Measurements from ENCODE around the gene SHC2.
A peak's percentile ranks its signal among the peaks of the same experiment; 100 is the strongest.

Gene SHC2, protein sequence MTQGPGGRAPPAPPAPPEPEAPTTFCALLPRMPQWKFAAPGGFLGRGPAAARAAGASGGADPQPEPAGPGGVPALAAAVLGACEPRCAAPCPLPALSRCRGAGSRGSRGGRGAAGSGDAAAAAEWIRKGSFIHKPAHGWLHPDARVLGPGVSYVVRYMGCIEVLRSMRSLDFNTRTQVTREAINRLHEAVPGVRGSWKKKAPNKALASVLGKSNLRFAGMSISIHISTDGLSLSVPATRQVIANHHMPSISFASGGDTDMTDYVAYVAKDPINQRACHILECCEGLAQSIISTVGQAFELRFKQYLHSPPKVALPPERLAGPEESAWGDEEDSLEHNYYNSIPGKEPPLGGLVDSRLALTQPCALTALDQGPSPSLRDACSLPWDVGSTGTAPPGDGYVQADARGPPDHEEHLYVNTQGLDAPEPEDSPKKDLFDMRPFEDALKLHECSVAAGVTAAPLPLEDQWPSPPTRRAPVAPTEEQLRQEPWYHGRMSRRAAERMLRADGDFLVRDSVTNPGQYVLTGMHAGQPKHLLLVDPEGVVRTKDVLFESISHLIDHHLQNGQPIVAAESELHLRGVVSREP

GRCh38 chr19:460877-461720, at the start of gene SHC2:
Gene SHC2, minus strand, starts transcription at chr19:461033. Its CDS starts 37 bp downstream, at chr19:460996.
- peak within 1 kb of the TSS; percentile 18 for H3K4me3 ChIP-seq (replicated peaks; ENCODE audit: low read depth, low read length)
- no peak for DNase-seq (ENCODE audit: extremely low read depth, low read depth)
- no peak for TF ChIP-seq CTCF (IDR thresholded peaks at IDR 0.05; ENCODE audit: low read depth, low read length, missing control alignments)

DNA sequence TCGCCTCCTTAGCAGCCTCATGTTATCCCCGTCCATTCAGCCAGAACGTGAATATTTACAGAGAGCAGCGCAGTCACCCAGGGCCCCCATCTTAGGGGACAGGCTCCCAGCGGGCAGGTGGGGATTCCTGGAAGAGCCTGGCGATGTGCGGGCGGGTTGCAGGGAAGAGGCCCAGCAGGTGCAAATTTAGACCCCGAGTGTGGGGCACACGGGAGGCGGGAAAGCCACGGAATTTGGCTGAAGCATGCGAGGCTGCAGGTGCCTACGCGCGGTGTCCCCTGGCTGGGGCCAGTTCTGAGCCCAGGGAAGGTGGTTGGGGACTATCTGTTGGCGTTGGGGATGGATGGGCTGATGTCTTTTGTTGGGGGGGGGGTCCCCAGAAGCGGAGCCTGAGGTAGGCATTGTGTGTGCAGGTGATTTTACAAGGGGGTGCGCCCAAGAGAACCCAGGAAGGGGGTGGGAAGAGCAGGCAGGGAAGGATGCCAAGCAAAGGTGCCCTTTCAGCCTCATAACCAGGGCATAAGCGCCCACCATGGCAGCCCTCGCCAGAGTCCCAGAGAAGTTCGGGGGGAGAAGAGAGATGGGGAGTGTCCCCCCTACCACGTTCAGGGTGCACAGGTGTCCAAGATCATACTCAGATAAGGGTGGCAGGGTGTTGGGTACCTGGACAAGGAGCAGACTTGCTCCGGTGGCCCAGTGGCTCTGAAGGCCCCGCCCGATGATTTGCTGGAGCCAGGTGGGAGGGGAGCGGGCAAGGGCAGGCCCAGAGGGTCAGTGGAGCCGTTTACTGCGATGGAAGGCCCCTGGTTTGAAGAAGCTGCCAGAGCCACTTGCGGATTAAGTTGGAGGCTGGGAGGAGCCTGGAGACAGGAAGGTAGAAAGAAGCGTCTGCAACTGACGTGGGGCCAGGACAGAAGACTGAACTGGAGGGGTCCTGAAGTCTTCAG, 47.6 kb upstream of the SHC2 start:
- H3K4me3 ChIP-seq (replicated peaks; ENCODE audit: low read depth, low read length) = peak overlapping the region; percentile 59
- DNase-seq (ENCODE audit: extremely low read depth, low read depth) = no peak
- no peak for TF ChIP-seq CTCF (IDR thresholded peaks at IDR 0.05; ENCODE audit: low read depth, low read length, missing control alignments)

DNA sequence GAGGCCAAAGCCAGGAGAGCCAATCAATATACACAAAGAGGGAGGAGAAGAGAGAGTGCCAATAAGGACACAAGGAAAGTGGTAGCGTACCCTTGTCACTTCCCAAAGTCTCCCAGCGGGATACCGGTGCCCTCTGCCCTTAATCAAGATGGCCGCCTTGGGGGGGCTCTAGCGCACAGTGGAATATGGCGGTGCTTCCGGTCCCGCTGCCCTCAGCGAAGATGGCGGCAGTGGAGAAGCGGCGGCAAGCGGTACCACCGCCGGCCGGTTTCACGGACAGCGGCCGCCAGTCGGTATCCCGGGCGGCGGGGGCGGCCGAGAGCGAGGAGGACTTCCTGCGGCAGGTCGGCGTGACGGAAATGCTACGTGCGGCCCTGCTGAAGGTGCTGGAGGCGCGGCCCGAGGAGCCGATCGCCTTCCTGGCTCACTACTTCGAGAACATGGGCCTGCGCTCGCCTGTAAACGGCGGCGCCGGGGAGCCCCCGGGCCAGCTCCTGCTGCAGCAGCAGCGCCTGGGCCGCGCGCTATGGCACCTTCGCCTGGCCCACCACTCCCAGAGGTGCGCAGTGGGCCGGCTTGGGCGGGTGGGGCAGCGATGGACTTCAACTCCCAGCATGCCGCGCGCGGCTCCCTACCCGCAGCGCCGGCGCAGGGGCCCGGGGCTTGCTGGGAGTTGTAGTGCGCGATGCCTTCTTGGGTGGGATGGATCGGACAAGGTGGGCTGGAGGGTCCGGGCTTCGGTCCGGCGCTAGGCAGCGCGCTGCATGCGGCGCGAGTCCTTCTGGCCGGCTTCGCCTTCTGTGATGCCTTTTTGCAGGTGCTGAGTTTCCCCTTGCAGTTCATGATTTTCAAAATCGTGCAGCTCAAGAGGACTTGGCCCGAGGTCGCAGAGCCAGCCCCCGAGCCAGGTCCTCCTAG, 46.7 kb upstream of the SHC2 start, which contains the start of gene TPGS1:
TPGS1 (plus strand) TSS at position 212 of the 918 bp plus-strand sequence; CDS start at position 222, 10 bp downstream.
- TF ChIP-seq CTCF (IDR thresholded peaks at IDR 0.05; ENCODE audit: low read depth, low read length, missing control alignments) = no peak
- DNase-seq (ENCODE audit: extremely low read depth, low read depth) = no peak
- H3K4me3 ChIP-seq (replicated peaks; ENCODE audit: low read depth, low read length) = peak within 1 kb of the TSS; percentile 59

DNA sequence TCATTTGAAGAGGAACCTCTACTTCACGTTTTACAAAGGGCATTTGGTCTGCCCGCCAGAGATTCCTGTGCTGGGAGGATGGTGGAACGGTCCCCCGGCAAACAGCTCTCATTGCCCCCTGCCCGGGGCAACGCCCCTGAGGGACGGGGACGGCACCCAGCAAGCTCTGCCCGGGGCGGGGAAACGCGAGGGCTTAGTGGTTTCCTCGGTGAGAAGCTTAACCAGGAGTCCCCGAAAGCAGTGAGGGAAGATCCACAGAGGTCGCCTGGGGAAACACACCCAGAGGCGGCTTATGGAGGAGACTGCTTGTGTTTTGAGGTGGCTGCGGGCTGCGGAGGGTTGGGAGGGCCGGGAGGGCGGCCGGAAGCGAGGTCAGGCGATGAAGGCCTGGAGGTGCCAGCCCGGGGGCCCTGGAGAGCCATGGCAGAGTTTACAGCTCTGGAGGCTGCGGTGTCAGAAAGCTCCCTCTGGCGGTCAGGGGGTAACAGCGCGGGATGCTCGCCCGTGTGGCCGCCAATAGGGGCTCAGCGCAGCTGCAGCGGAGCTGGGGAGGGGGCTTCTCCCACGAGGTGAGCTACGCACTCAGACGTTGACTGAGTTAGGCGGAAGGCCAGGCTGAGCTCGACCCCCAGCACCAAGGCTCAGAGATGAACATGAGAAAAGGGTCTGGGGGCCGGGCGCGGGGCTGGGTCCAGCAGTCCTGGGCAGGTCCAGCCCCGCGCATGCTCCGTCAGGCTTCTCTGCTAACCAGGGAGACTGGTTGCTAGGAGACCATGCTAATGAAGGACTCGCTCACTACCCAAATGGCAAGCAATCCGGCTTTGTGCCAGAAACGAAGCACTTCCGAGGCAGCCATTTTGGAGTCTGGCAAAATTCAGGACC, 45.8 kb upstream of the SHC2 start:
- DNase-seq (ENCODE audit: extremely low read depth, low read depth) = peak; percentile 100
- peak overlapping the region; percentile 59 for H3K4me3 ChIP-seq (replicated peaks; ENCODE audit: low read depth, low read length)
- peak; percentile 89 for TF ChIP-seq CTCF (IDR thresholded peaks at IDR 0.05; ENCODE audit: low read depth, low read length, missing control alignments)

DNA sequence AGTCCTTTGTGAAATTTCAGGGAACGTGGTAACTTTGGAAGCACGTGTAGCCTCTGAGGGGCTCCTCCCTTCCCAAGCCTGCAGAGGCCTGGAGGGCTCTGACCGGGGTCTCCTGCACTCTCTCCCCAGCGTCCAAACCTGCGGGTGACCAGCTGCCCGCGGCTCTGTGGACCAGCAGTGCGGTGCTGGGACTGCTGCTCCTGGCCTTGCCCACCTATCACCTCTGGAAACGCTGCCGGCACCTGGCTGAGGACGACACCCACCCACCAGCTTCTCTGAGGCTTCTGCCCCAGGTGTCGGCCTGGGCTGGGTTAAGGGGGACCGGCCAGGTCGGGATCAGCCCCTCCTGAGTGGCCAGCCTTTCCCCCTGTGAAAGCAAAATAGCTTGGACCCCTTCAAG, 43.8 kb upstream of the SHC2 start:
- no peak overlapping the region for H3K4me3 ChIP-seq (replicated peaks; ENCODE audit: low read depth, low read length)
- no peak for DNase-seq (ENCODE audit: extremely low read depth, low read depth)

More for the DNA sequence above, 43.8 kb upstream of the SHC2 start:
- no peak for TF ChIP-seq CTCF (IDR thresholded peaks at IDR 0.05; ENCODE audit: low read depth, low read length, missing control alignments)
